Liver (tissue), 9 donors: ENCODE data around the gene CUL7. TPM values are rescaled to one million over a fixed set of nuclear protein-coding genes. Genes with fewer than 3 reads are reported as not detected.

Experiments used
- DNase-seq: peaks from one replicate; pipeline ENCODE4 v3.0.0-alpha.2; 2017; ENCODE audit warnings: low spot score
- H3K27ac ChIP-seq, 2 donors: one replicate each; pipeline ENCODE4 v1.7.0; 2013; ENCODE audit warnings: inconsistent platforms in 2 of 2, low read length in 2 of 2, control low read depth in 1 of 2, low read depth in 1 of 2, mild to moderate bottlenecking in 1 of 2
- H3K27me3 ChIP-seq, 4 donors: one replicate each; pipeline versions ENCODE4 v1.6.1 to v1.7.0; 2013; ENCODE audit warnings: low read length in 3 of 4, inconsistent platforms in 1 of 4, mild to moderate bottlenecking in 1 of 4, moderate library complexity in 1 of 4; ENCODE audit not compliant: control insufficient read depth in 4 of 4, insufficient read depth in 4 of 4
- H3K36me3 ChIP-seq, 4 donors: one replicate each; pipeline versions ENCODE4 v1.6.1 to v1.7.0; 2013; ENCODE audit warnings: low read length in 3 of 4, mild to moderate bottlenecking in 3 of 4, low read depth in 1 of 4, moderate library complexity in 1 of 4; ENCODE audit not compliant: control insufficient read depth in 4 of 4, insufficient read depth in 3 of 4
- H3K4me1 ChIP-seq, 4 donors: one replicate each; pipeline versions ENCODE4 v1.6.1 to v1.7.0; 2013; ENCODE audit warnings: low read length in 3 of 4, mild to moderate bottlenecking in 3 of 4, moderate library complexity in 1 of 4; ENCODE audit not compliant: control insufficient read depth in 4 of 4, insufficient read depth in 4 of 4
- H3K4me3 ChIP-seq, 3 donors: one replicate each; pipeline versions ENCODE4 v1.6.1 to v1.7.0; 2013; ENCODE audit warnings: low read length in 3 of 3, control low read depth in 1 of 3, low read depth in 1 of 3, mild to moderate bottlenecking in 1 of 3
- H3K9ac ChIP-seq, 2 donors: one replicate each; pipeline ENCODE4 v1.7.0; 2013; ENCODE audit warnings: low read length in 2 of 2, mild to moderate bottlenecking in 2 of 2, moderate library complexity in 2 of 2, control low read depth in 1 of 2, low read depth in 1 of 2
- H3K9me3 ChIP-seq, 4 donors: one replicate each; pipeline versions ENCODE4 v1.6.1 to v1.7.0; 2013; ENCODE audit warnings: low read length in 3 of 4; ENCODE audit not compliant: control insufficient read depth in 4 of 4
- EGR1 ChIP-seq, 2 donors: IDR thresholded peaks; 2 replicates each; pipeline ENCODE4 v1.6.1; 2016 to 2018; ENCODE audit warnings: antibody characterized with exemption in 2 of 2, low read depth in 2 of 2
- FOXA1 ChIP-seq: IDR thresholded peaks from 2 replicates; pipeline ENCODE4 v1.6.1; 2016; ENCODE audit warnings: antibody characterized with exemption
- FOXA2 ChIP-seq: IDR thresholded peaks from 2 replicates; pipeline ENCODE4 v1.6.1; 2016; ENCODE audit warnings: antibody characterized with exemption
- GABPA ChIP-seq, 2 donors: IDR thresholded peaks in 1 of 2; conservative IDR thresholded peaks in 1 of 2; 2 replicates each; pipeline ENCODE4 v1.6.1; 2016; ENCODE audit warnings: antibody characterized with exemption in 2 of 2, mild to moderate bottlenecking in 1 of 2, moderate library complexity in 1 of 2
- NR2F2 ChIP-seq: IDR thresholded peaks from 2 replicates; pipeline ENCODE4 v1.6.1; 2016; ENCODE audit warnings: antibody characterized with exemption
- REST ChIP-seq: IDR thresholded peaks from 2 replicates; pipeline ENCODE4 v1.6.1; 2016; ENCODE audit warnings: antibody characterized with exemption, mild to moderate bottlenecking
- RXRA ChIP-seq, 2 donors: IDR thresholded peaks; 2 replicates each; pipeline ENCODE4 v1.6.1; 2017 to 2018; ENCODE audit warnings: antibody characterized with exemption in 2 of 2, mild to moderate bottlenecking in 1 of 2
- SP1 ChIP-seq: IDR thresholded peaks from 2 replicates; pipeline ENCODE4 v1.6.1; 2018; ENCODE audit warnings: antibody characterized with exemption, mild to moderate bottlenecking
- YY1 ChIP-seq: IDR thresholded peaks from 2 replicates; pipeline ENCODE4 v1.6.1; 2016; ENCODE audit warnings: antibody characterized with exemption, mild to moderate bottlenecking
- WGBS: extraction: QIAGEN DNeasy Blood & Tissue Kit; methylation state at CpG from one replicate; pipeline ENCODE4 v1.1.7; 2013; 5-methylcytosine and 5-hydroxymethylcytosine counted together
- polyA plus RNA-seq, 2 donors: library from polyadenylated mRNA; stranded (reverse) in 1 of 2; unstranded in 1 of 2; fragments of 200-250 nt in 1 of 2; fragments of >200 nt in 1 of 2; fragmentation: Nextera tagmentation in 1 of 2; extraction: Ambion mirVana in 1 of 2; gene quantifications; one replicate each; pipeline versions ENCODE4 v1.2.1 to v1.2.3, GENCODE V29; 2013 to 2015
- total RNA-seq, 2 donors: library from RNA; depleted of rRNA; stranded (reverse); fragments of >200 nt; gene quantifications; one replicate each; pipeline ENCODE4 v1.2.3, GENCODE V29; 2014
- donor health status: healthy.
- donor health status: healthy.
- donor health status: healthy.
- donor health status: healthy.
- donor health status: healthy.

Gene CUL7
- total and polyA plus RNA-seq, 4 donors, result 2.2 to 10.4 (median 7.7) TPM

GRCh38 chr6:43024436-43024835 lies 29.2 kb downstream of the CUL7 start:
- H3K4me3 ChIP-seq, result no peak overlapping the region

GRCh38 chr6:43021270-43022047 lies 32.2 kb downstream of the CUL7 start, which contains the start of gene RRP36:
Gene RRP36, plus strand, starts transcription at chr6:43021623. Its CDS starts 32 bp downstream, at chr6:43021655.
- DNase-seq, result peak; percentile 78
- Histone ChIP-seq H3K27me3 (no peaks in the 10 kb centered on the region), H3K4me3 (peak within 1 kb of the TSS; percentile 92 to 100 (median 94)), H3K27ac (peak within 1 kb of the TSS; percentile 86 to 95), H3K9me3 (no peaks in the 10 kb centered on the region), H3K36me3 (peaks cover 0 to 41% (median 24%) of the 10 kb centered on the region in 4 donors), H3K9ac (peak within 1 kb of the TSS; percentile 48 to 53), H3K4me1 (peaks cover 2 to 13% (median 11%) of the 10 kb centered on the region in 4 donors)
- WGBS, result 1% methylated on average over 56 of the region's 56 CpGs
- TF ChIP-seq YY1 (peak; percentile 87), SP1 (peak; percentile 9), FOXA1 (no peak), NR2F2 (no peak), RXRA (IDR thresholded peaks at IDR 0.05) (peak in 1 of 2 donors; percentile 12), GABPA (IDR thresholded peaks at IDR 0.05 in 1 of 2, conservative IDR thresholded peaks at IDR 0.05 in 1 of 2) (peak; percentile 67 to 89), FOXA2 (no peak)

More at GRCh38 chr6:43024436-43024835, 29.2 kb downstream of the CUL7 start:
- Histone ChIP-seq H3K9ac (no peak overlapping the region), H3K36me3 (peaks cover 8 to 43% (median 30%) of the 10 kb centered on the region in 4 donors), H3K27me3 (no peaks in the 10 kb centered on the region), H3K9me3 (no peaks in the 10 kb centered on the region), H3K27ac (no peak overlapping the region), H3K4me1 (peaks cover 2 to 13% (median 9%) of the 10 kb centered on the region in 4 donors)
- TF ChIP-seq FOXA2, result no peak
- no peak for DNase-seq
- 98% methylated on average over 2 of the region's 2 CpGs for WGBS

- Histone ChIP-seq H3K9me3 (no peaks in the 10 kb centered on the region), H3K27me3 (no peaks in the 10 kb centered on the region), H3K9ac (peak overlapping the region; percentile 48 to 53), H3K36me3 (peaks cover 0 to 34% (median 21%) of the 10 kb centered on the region in 4 donors), H3K4me3 (peak overlapping the region; percentile 92 to 100 (median 94)), H3K27ac (peak overlapping the region; percentile 86 to 95), H3K4me1 (peaks cover 2 to 15% (median 13%) of the 10 kb centered on the region in 4 donors)
- TF ChIP-seq EGR1 (IDR thresholded peaks at IDR 0.05; ENCODE audit: low read depth in 2 of 2) (no peak), FOXA1 (no peak), REST (no peak)
- no peak for DNase-seq
- WGBS, result 61% methylated on average over 5 of the region's 5 CpGs
Measured at GRCh38 chr6:43020847-43021246, 32.8 kb downstream of the CUL7 start.
